Fibroblast of villous mesenchyme (primary cell): ENCODE data around the gene ANKRD11. TPM values are rescaled to one million over a fixed set of nuclear protein-coding genes. Genes with fewer than 3 reads are reported as not detected.

Experiments used
- DNase-seq: peaks from one replicate; pipeline ENCODE4 v3.0.0-alpha.2; 2010; ENCODE audit warnings: low read depth
- H3K4me3 ChIP-seq: 2 replicates; pipeline ENCODE4 v1.5.1; 2011; ENCODE audit warnings: low read depth, mild to moderate bottlenecking, low read length
- CTCF ChIP-seq: IDR thresholded peaks from 2 replicates; pipeline ENCODE4 v1.5.1; 2012; ENCODE audit warnings: low read depth, mild to moderate bottlenecking, low read length; ENCODE audit not compliant: insufficient read depth
- total RNA-seq: library from RNA; depleted of rRNA; stranded (reverse); fragments of >200 nt; gene quantifications from 2 replicates; pipeline ENCODE4 v1.2.3, GENCODE V29; 2012

Gene ANKRD11
- total RNA-seq, 1 donor = 69.5 TPM

GRCh38 chr16:89417352-89417751 is 73.0 kb downstream of the ANKRD11 start:
- DNase-seq = no peak
- no peak overlapping the region for H3K4me3 ChIP-seq
- no peak for TF ChIP-seq CTCF

GRCh38 chr16:89413811-89414585 is 76.4 kb downstream of the ANKRD11 start:
- no peak for DNase-seq
- TF ChIP-seq CTCF = no peak
- no peak overlapping the region for H3K4me3 ChIP-seq

DNA sequence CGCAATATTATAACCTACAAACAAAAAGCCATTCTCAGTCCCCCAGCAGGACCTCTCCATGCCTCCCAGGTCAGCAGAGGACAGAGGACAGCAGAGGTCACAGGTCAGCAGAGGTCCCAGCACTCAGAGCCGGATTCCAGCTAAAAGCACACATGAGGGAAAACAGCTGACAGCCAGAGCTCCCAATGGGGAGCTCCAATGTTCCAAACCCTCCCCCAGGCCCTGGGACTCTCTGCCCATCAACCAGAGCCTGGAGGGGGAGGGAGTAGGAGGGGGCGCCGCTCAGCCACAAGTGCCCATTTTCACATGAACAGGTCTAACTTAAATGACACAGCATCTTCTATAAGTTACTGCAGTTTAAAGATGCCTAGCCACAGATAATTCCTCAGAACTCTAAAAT is 77.5 kb downstream of the ANKRD11 start:
- no peak for DNase-seq
- TF ChIP-seq CTCF = no peak
- no peak overlapping the region for H3K4me3 ChIP-seq

GRCh38 chr16:89411335-89411850 is 79.0 kb downstream of the ANKRD11 start:
- TF ChIP-seq CTCF = no peak
- H3K4me3 ChIP-seq = no peak overlapping the region
- no peak for DNase-seq

DNA sequence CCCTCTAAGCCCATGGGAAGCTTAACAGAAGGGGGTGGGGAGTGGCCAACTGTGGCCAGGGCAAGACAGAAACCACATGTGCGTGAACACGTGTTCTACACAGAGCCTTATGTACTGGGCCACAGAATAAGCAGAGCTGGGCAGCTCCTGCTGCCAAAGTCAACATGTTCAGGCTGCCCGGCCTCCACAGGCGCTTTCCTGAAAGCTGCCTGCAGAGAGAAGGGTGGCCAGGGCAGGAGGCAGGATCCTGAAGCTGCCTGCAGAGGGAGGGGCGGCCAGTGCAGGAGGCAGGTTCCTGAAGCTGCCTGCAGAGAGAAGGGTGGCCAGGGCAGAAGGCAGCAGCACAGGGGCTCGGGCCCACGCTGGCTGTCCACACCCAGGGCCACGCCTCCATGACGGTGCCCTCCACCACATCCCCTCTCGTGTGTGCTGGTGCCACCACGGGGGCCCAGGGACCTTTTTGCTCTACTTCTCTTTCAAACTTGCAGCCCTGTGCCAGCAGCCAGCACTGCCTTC is 79.5 kb downstream of the ANKRD11 start:
- peak; percentile 15 for TF ChIP-seq CTCF
- peak; percentile 91 for DNase-seq
- no peak overlapping the region for H3K4me3 ChIP-seq

DNA sequence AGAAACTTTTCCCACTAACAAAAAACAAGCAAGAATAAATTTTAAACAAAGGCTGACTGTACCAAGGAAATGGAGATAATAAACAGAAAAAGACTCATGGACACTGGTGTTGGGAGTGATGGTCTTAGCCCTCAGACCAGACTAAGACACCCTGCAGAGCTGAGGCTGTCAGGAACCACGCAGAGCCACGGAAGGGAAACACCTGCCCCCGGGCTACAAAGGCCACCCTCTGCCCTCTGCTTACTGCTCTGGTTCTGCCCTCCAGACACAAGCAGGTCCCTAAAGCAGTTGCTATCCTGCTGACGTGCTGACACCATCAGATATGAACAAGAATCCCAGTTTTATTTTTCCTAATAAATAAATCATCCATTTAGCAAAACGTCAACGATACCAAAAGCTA is 80.0 kb downstream of the ANKRD11 start:
- H3K4me3 ChIP-seq = no peak overlapping the region
- TF ChIP-seq CTCF = no peak
- DNase-seq = no peak

DNA sequence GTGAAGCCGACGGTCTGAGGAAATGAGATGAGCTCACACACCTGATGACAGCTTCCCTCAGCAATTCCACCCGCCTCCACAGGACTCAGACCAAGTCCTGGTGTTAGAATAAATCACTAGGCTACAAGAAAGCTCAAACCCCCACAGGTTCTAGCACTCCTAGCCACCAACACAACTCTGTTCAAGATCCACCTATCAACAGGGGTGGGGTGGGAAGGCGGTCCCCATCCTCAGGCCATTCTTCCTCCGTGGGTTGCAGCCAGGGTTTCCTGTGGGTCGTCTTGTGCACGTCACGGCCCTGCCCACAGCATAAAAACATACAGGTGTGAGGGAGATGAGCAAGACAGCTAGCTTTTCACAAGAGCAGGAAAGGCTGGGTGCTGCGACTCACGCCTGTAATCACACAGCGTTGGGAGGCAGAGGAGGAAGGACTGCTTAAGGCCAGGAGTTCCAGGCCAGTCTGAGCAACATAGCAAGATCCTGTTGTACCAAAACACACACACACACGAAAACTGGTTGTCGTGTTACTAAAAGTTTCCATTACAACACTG is 81.1 kb downstream of the ANKRD11 start:
- no peak for DNase-seq
- no peak overlapping the region for H3K4me3 ChIP-seq
- TF ChIP-seq CTCF = no peak
